OCI-LY1 (cell line): ENCODE results near the gene MGAT4B.

ENCODE experiments used
- CTCF ChIP-seq: fragments of 200-600 bp; sonication (generic), shearing (Covaris generic); IDR thresholded peaks from 2 replicates; pipeline ENCODE4 v1.5.1; 2017; ENCODE audit warnings: mild to moderate bottlenecking, antibody characterized with exemption, low read length, moderate library complexity, mixed read lengths
- EZH2 ChIP-seq: fragments of 200-600 bp; sonication (generic), shearing (Covaris generic); IDR thresholded peaks from 2 replicates; pipeline ENCODE4 v1.8.0; 2017; ENCODE audit warnings: borderline replicate concordance, mixed run types, mild to moderate bottlenecking, antibody characterized with exemption, low read length, moderate library complexity, mixed read lengths

DNA sequence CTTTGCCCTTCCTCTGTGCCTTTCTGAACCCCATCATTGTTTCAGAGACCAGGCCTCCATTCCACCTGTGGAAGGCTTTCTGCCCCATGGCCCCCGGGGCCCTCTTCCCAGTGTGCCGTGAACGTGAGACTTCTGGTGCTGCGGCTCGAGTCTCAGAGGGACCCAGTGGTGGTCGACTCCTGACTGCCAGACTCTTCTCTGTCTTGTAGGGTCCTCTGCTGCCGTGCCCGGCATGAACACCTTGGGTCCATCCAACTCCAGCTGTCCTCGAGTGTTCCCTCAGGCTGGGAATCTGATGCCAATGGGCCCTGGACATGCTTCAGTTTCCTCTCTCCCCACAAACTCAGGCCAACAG, 33.0 kb downstream of the MGAT4B start:
- TF ChIP-seq CTCF (no peak), EZH2 (no peak)
